Spleen (tissue), 11 donors: ENCODE measurements around the gene USP7. TPM values are rescaled to one million over a fixed set of nuclear protein-coding genes. Genes with fewer than 3 reads are reported as not detected.

Experiments used
- DNase-seq: peaks from one replicate; pipeline ENCODE4 v3.0.0-alpha.2; 2020
- H3K27ac ChIP-seq, 8 donors: fragments of 200-600 bp; sonication (generic) in 7 of 8; 1 replicate in 4 of 8; 2 replicates in 4 of 8; pipeline versions ENCODE4 v1.5.0 to v1.8.0; 2016 to 2021; ENCODE audit warnings: inconsistent platforms in 4 of 8, mild to moderate bottlenecking in 4 of 8, moderate library complexity in 1 of 8
- H3K27me3 ChIP-seq, 7 donors: fragments of 200-600 bp; sonication (generic) in 6 of 7; replicated peaks in 1 of 7; 1 replicate in 4 of 7; 2 replicates in 3 of 7; pipeline versions ENCODE4 v1.5.0 to v1.8.0; 2016 to 2021; ENCODE audit warnings: inconsistent platforms in 3 of 7, mild to moderate bottlenecking in 1 of 7
- H3K36me3 ChIP-seq, 6 donors: fragments of 200-600 bp; sonication (generic) in 5 of 6; 1 replicate in 4 of 6; 2 replicates in 2 of 6; pipeline versions ENCODE4 v1.5.0 to v1.8.0; 2016 to 2021; ENCODE audit warnings: inconsistent platforms in 2 of 6
- H3K4me1 ChIP-seq, 6 donors: fragments of 200-600 bp; sonication (generic) in 5 of 6; 1 replicate in 3 of 6; 2 replicates in 3 of 6; pipeline versions ENCODE4 v1.5.0 to v1.8.0; 2016 to 2021; ENCODE audit warnings: inconsistent platforms in 3 of 6
- H3K4me3 ChIP-seq, 8 donors: fragments of 200-600 bp; sonication (generic) in 7 of 8; 1 replicate in 4 of 8; 2 replicates in 4 of 8; pipeline versions ENCODE4 v1.5.0 to v1.8.0; 2016 to 2021; ENCODE audit warnings: inconsistent platforms in 4 of 8, mild to moderate bottlenecking in 4 of 8, moderate library complexity in 2 of 8
- H3K9me3 ChIP-seq, 8 donors: fragments of 200-600 bp; sonication (generic) in 7 of 8; 1 replicate in 4 of 8; 2 replicates in 4 of 8; pipeline versions ENCODE4 v1.5.0 to v1.8.0; 2016 to 2021; ENCODE audit warnings: inconsistent platforms in 4 of 8
- CTCF ChIP-seq, 11 experiments: fragments of 200-600 bp in 7 of 11; fragments of 450-650 bp in 4 of 11; sonication (generic) in 4 of 11; IDR thresholded peaks in 8 of 11; conservative IDR thresholded peaks in 3 of 11; 1 replicate in 7 of 11; 2 replicates in 4 of 11; pipeline versions ENCODE4 v1.4.0 to v1.8.0; 2016 to 2021; ENCODE audit warnings: antibody characterized with exemption in 11 of 11, inconsistent platforms in 4 of 11, mild to moderate bottlenecking in 1 of 11
- POLR2A ChIP-seq, 3 donors: fragments of 450-650 bp; IDR thresholded peaks; one replicate each; pipeline ENCODE4 v1.5.1; 2017; ENCODE audit warnings: antibody characterized with exemption in 3 of 3, mild to moderate bottlenecking in 1 of 3
- POLR2AphosphoS5 ChIP-seq, 3 donors: sonication (generic); formaldehyde crosslinking; IDR thresholded peaks; one replicate each; pipeline ENCODE4 v1.5.1; 2017; ENCODE audit warnings: antibody characterized with exemption in 3 of 3
- WGBS, 5 donors: extraction: QIAGEN DNeasy Blood & Tissue Kit in 3 of 5; methylation state at CpG; one replicate each; pipeline versions ENCODE4 v1.1.5 to v1.1.7; 2013 to 2018; 5-methylcytosine and 5-hydroxymethylcytosine counted together
- intact Hi-C: fragments of 100-400 bp; cut with DNase I; formaldehyde crosslinking; loops from one replicate; pipeline ENCODE4 v1.15.0; 2023; ENCODE audit warnings: low total_unique reads
- polyA plus RNA-seq, 3 donors: library from polyadenylated mRNA; stranded (reverse); fragments of 200-250 nt; gene quantifications; one replicate each; pipeline ENCODE4 v1.2.1, GENCODE V29; 2013
- total RNA-seq, 7 donors: library from RNA; depleted of rRNA in 3 of 7; stranded (reverse); fragments of >200 nt in 3 of 7; fragmentation: NEBNext Ultra II Directional in 4 of 7; extraction: Animal tissue kit (Norgen Biotek cat#: 25700) in 4 of 7; gene quantifications; one replicate each; pipeline versions ENCODE4 v1.1.0 to v1.2.1, GENCODE V29; 2016 to 2021
- donor health status: healthy with polysubstance abuse.
- donor health status: DM: no; HTN: no; CAD: no; lungs with moderate emphysema.
- donor health status: DM: no; HTN: no; CAD: no.
- donor health status: Bipolar disorder and iron deficiency.
- donor health status: healthy.
- donor health status: DM: no; HTN: no; CAD: no.
- donor health status: DM: yes; HTN: yes; CAD: no.

The USP7 gene
- total and polyA plus RNA-seq, 10 donors, result 26.1 to 145 (median 126) TPM

- Histone ChIP-seq H3K27me3 (no peaks in the 10 kb centered on the region), H3K36me3 (no peaks in the 10 kb centered on the region), H3K27ac (peak overlapping the region in 7 of 8 donors; percentile 83 to 94 (median 92)), H3K9me3 (no peaks in the 10 kb centered on the region), H3K4me3 (peak overlapping the region; percentile 56 to 94 (median 84)), H3K4me1 (peaks cover 23 to 73% (median 63%) of the 10 kb centered on the region in 6 donors)
- TF ChIP-seq POLR2A (IDR thresholded peaks at IDR 0.05) (no peak), POLR2AphosphoS5 (IDR thresholded peaks at IDR 0.05) (no peak), CTCF (IDR thresholded peaks at IDR 0.05 in 8 of 11, conservative IDR thresholded peaks at IDR 0.05 in 3 of 11) (peak in 6 of 11 experiments; percentile 11 to 50 (median 22))
- intact Hi-C loops, result loop anchor here (5.0 kb wide), 2 partner anchors 72 to 192 kb away; partner anchors contain the start of genes PMM2 and TMEM186
- peak; percentile 87 for DNase-seq
- 23 to 31% (median 27%) methylated on average over 26 to 37 of the region's 37 CpGs for WGBS, 5 donors
Observed at GRCh38 chr16:8869212-8869987, 94.3 kb downstream of the USP7 start.

GRCh38 chr16:8868416-8869211, 95.1 kb downstream of the USP7 start, which contains the start of gene CARHSP1:
CARHSP1 (minus strand) TSS chr16:8869006; CDS start chr16:8859328, 9,678 bp downstream.
- Histone ChIP-seq H3K4me3 (peak within 1 kb of the TSS; percentile 56 to 94 (median 84)), H3K27me3 (no peaks in the 10 kb centered on the region), H3K9me3 (no peaks in the 10 kb centered on the region), H3K36me3 (no peaks in the 10 kb centered on the region), H3K4me1 (peaks cover 30 to 76% (median 71%) of the 10 kb centered on the region in 6 donors), H3K27ac (peak within 1 kb of the TSS; percentile 77 to 94 (median 91))
- 0 to 2% (median 1%) methylated on average over 21 to 83 of the region's 83 CpGs for WGBS, 5 donors
- TF ChIP-seq POLR2AphosphoS5 (IDR thresholded peaks at IDR 0.05), result peak; percentile 81 to 89 (median 83)
- peak in 1 of 11 experiments; percentile 30 for TF ChIP-seq CTCF (IDR thresholded peaks at IDR 0.05 in 8 of 11, conservative IDR thresholded peaks at IDR 0.05 in 3 of 11)
- TF ChIP-seq POLR2A (IDR thresholded peaks at IDR 0.05), result peak in 1 of 3 donors; percentile 42
- DNase-seq, result peak; percentile 96
- intact Hi-C loops, result loop anchor here (5.0 kb wide), 2 partner anchors 71 to 191 kb away; partner anchors contain the start of genes PMM2 and TMEM186

- intact Hi-C loops, result loop anchor here (5.0 kb wide), 2 partner anchors 71 to 191 kb away; partner anchors contain the start of genes PMM2 and TMEM186
- WGBS, 5 donors, result 0 to 1% (median 0%) methylated on average over 8 to 16 of the region's 16 CpGs
- TF ChIP-seq CTCF (IDR thresholded peaks at IDR 0.05 in 8 of 11, conservative IDR thresholded peaks at IDR 0.05 in 3 of 11) (no peak), POLR2AphosphoS5 (IDR thresholded peaks at IDR 0.05) (no peak), POLR2A (IDR thresholded peaks at IDR 0.05) (no peak)
- H3K36me3 ChIP-seq, result no peaks in the 10 kb centered on the region
- peak overlapping the region; percentile 77 to 94 (median 91) for H3K27ac ChIP-seq
- no peaks in the 10 kb centered on the region for H3K27me3 ChIP-seq
- H3K9me3 ChIP-seq, result no peaks in the 10 kb centered on the region
- H3K4me1 ChIP-seq, result peaks cover 34 to 82% (median 77%) of the 10 kb centered on the region in 6 donors
- no peak for DNase-seq
- H3K4me3 ChIP-seq, result peak overlapping the region; percentile 56 to 94 (median 84)
Observed at GRCh38 chr16:8867932-8868415, 95.7 kb downstream of the USP7 start.
